ENCODE results near the gene PIK3CD.
"Not testable (repeated sequence)": the region's sequence is repeated elsewhere in the genome, so short reads cannot be mapped to it uniquely, and the experiment has no call there.

Gene PIK3CD

GRCh38 chr1:9689971-9690381, 38.4 kb downstream of the PIK3CD start:
- no peak for DNase-seq

- DNase-seq = no peak
Measured at GRCh38 chr1:9690440-9691107, 39.0 kb downstream of the PIK3CD start.

- no peak for DNase-seq
Measured at GRCh38 chr1:9691108-9691445, 39.5 kb downstream of the PIK3CD start.

GRCh38 chr1:9691691-9692090, 40.2 kb downstream of the PIK3CD start:
- DNase-seq = no peak

- no peak for DNase-seq
Measured at GRCh38 chr1:9696793-9697192, 45.3 kb downstream of the PIK3CD start.

- no peak for DNase-seq
Measured at GRCh38 chr1:9699361-9699760, 47.8 kb downstream of the PIK3CD start.

GRCh38 chr1:9700340-9700739, 48.8 kb downstream of the PIK3CD start:
- DNase-seq = no peak

- DNase-seq = no peak
Measured at GRCh38 chr1:9701665-9702064, 50.1 kb downstream of the PIK3CD start.

GRCh38 chr1:9703165-9703509, 51.6 kb downstream of the PIK3CD start:
- DNase-seq = no peak

- DNase-seq = no peak
Measured at GRCh38 chr1:9703681-9704080, 52.1 kb downstream of the PIK3CD start.

- DNase-seq = no peak
Measured at GRCh38 chr1:9705337-9706093, 54.0 kb downstream of the PIK3CD start.

- DNase-seq = no peak
Measured at GRCh38 chr1:9706178-9706577, 54.6 kb downstream of the PIK3CD start.

- DNase-seq = no peak
Measured at GRCh38 chr1:9710037-9710436, 58.5 kb downstream of the PIK3CD start.

- DNase-seq = peak; percentile 41
Measured at GRCh38 chr1:9711466-9712020, 60.0 kb downstream of the PIK3CD start.

- DNase-seq = not testable (repeated sequence)
Measured at GRCh38 chr1:9712767-9713166, 61.2 kb downstream of the PIK3CD start.

GRCh38 chr1:9714257-9714718, 62.8 kb downstream of the PIK3CD start:
- peak; percentile 69 for DNase-seq

GRCh38 chr1:9715536-9716226, 64.2 kb downstream of the PIK3CD start:
- DNase-seq = peak; percentile 51

GRCh38 chr1:9716404-9717192, 65.1 kb downstream of the PIK3CD start:
- DNase-seq = no peak

GRCh38 chr1:9717193-9718005, 65.9 kb downstream of the PIK3CD start:
- DNase-seq = peak; percentile 92

GRCh38 chr1:9718006-9718680, 66.6 kb downstream of the PIK3CD start:
- no peak for DNase-seq

- DNase-seq = no peak
Measured at GRCh38 chr1:9719978-9720722, 68.6 kb downstream of the PIK3CD start.
